ENCODE results near the gene EDA2R. TPM values are rescaled to one million over a fixed set of nuclear protein-coding genes. Genes with fewer than 3 reads are reported as not detected.

Gene EDA2R
- total and polyA plus RNA-seq, 2 donors from 2014 or later: 0.71 to 2.5 TPM

DNA sequence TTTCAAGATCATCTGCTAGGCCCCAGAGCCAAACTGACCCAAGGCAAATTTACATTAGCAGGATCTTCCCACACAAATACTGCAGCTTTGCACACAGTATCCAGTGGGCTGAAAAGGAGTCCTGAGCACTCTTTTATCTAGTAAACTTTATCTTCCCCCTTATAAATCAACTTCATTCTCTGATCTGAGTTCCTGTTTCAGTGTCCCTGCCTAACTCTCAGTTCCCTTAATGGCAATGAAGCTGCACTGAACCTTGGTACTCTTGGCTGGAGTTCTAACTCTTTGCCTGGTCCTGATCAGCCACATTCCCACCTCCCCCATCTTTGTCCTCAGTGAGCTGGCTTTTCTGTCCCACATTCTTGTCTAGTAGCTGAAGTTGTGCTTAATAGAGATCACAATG lies 37.4 kb downstream of the EDA2R start:
- DNase-seq: no peak
- H3K9me3 ChIP-seq (ENCODE audit: control insufficient read depth in 2 of 3, insufficient read depth in 1 of 3, low read length in 3 of 3): no peaks in the 10 kb centered on the region
- no peaks in the 10 kb centered on the region for H3K27me3 ChIP-seq (ENCODE audit: control insufficient read depth, insufficient read depth, low read length)
- H3K4me1 ChIP-seq (ENCODE audit: control insufficient read depth in 2 of 3, insufficient read depth in 2 of 3, low read depth in 1 of 3, low read length in 3 of 3): no peaks in the 10 kb centered on the region
- no peak overlapping the region for H3K27ac ChIP-seq (ENCODE audit: low read depth in 2 of 2, low read length in 2 of 2)
- FAIRE-seq: no peak
- H3K36me3 ChIP-seq (ENCODE audit: control insufficient read depth in 2 of 3, insufficient read depth in 3 of 3, low read length in 3 of 3): no peaks in the 10 kb centered on the region
- H3K9ac ChIP-seq (ENCODE audit: low read length in 3 of 3): no peak overlapping the region
- TF ChIP-seq, protein P1, sequence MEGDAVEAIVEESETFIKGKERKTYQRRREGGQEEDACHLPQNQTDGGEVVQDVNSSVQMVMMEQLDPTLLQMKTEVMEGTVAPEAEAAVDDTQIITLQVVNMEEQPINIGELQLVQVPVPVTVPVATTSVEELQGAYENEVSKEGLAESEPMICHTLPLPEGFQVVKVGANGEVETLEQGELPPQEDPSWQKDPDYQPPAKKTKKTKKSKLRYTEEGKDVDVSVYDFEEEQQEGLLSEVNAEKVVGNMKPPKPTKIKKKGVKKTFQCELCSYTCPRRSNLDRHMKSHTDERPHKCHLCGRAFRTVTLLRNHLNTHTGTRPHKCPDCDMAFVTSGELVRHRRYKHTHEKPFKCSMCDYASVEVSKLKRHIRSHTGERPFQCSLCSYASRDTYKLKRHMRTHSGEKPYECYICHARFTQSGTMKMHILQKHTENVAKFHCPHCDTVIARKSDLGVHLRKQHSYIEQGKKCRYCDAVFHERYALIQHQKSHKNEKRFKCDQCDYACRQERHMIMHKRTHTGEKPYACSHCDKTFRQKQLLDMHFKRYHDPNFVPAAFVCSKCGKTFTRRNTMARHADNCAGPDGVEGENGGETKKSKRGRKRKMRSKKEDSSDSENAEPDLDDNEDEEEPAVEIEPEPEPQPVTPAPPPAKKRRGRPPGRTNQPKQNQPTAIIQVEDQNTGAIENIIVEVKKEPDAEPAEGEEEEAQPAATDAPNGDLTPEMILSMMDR (IDR thresholded peaks at IDR 0.05; ENCODE audit: borderline replicate concordance, extremely low read depth, insufficient read depth): no peak
- intact Hi-C loops (cut with DNase I): no loop called here
- H3K4me3 ChIP-seq (ENCODE audit: low read length in 3 of 3): no peak overlapping the region

DNA sequence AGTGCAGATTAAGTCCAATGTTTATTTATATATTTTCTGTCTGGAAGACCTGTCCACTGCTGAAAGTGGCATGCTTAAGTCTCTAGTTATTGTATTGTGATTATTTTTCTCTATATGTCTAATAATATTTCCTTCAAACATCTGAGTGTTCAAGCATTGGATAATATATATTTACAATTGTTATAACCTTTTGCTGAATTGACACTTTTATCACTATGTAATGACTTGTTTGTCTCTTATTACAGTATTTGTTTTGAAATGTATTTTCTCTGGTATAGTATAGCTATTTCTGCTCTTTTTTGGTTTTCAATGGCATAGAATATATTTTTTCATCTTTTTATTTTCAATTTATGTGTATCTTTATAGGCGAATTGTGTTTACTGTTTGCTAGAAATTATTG lies 59.7 kb downstream of the EDA2R start:
- DNase-seq (no peak), FAIRE-seq (no peak)
- Histone ChIP-seq H3K27ac (ENCODE audit: low read depth in 2 of 2, low read length in 2 of 2) (no peak overlapping the region), H3K27me3 (ENCODE audit: control insufficient read depth, insufficient read depth, low read length) (no peaks in the 10 kb centered on the region), H3K4me3 (ENCODE audit: low read length in 3 of 3) (no peak overlapping the region), H3K9ac (ENCODE audit: low read length in 3 of 3) (no peak overlapping the region), H3K4me1 (ENCODE audit: control insufficient read depth in 2 of 3, insufficient read depth in 2 of 3, low read depth in 1 of 3, low read length in 3 of 3) (no peaks in the 10 kb centered on the region), H3K36me3 (ENCODE audit: control insufficient read depth in 2 of 3, insufficient read depth in 3 of 3, low read length in 3 of 3) (no peaks in the 10 kb centered on the region), H3K9me3 (ENCODE audit: control insufficient read depth in 2 of 3, insufficient read depth in 1 of 3, low read length in 3 of 3) (no peaks in the 10 kb centered on the region)
- TF ChIP-seq, protein P1 (IDR thresholded peaks at IDR 0.05; ENCODE audit: borderline replicate concordance, extremely low read depth, insufficient read depth): no peak
- intact Hi-C loops (cut with DNase I): no loop called here

DNA sequence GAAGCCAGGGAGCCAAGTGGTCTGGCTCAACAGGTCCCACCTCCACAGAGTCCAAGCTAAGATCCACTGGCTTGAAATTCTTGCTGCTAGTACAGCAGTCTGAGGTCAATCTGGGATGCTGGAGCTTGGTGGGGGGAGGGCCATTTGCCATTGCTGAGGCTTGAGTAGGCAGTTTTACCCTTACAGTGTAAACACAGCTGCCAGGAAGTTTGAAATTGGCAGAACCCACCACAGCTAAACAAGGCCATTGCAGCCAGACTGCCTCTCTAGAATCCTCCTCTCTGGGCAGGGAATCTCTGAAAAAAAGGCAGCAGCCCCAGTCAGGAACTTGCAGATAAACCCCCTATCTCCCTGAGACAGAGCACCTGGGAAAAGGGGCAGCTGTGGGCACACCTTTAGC lies 84.9 kb downstream of the EDA2R start:
- H3K9ac ChIP-seq (ENCODE audit: low read length in 3 of 3): no peak overlapping the region
- DNase-seq: no peak
- no peaks in the 10 kb centered on the region for H3K9me3 ChIP-seq (ENCODE audit: control insufficient read depth in 2 of 3, insufficient read depth in 1 of 3, low read length in 3 of 3)
- TF ChIP-seq, protein P1 (IDR thresholded peaks at IDR 0.05; ENCODE audit: borderline replicate concordance, extremely low read depth, insufficient read depth): no peak
- intact Hi-C loops (cut with DNase I): no loop called here
- no peaks in the 10 kb centered on the region for H3K27me3 ChIP-seq (ENCODE audit: control insufficient read depth, insufficient read depth, low read length)
- no peaks in the 10 kb centered on the region for H3K36me3 ChIP-seq (ENCODE audit: control insufficient read depth in 2 of 3, insufficient read depth in 3 of 3, low read length in 3 of 3)
- no peak for FAIRE-seq
- H3K4me1 ChIP-seq (ENCODE audit: control insufficient read depth in 2 of 3, insufficient read depth in 2 of 3, low read depth in 1 of 3, low read length in 3 of 3): no peaks in the 10 kb centered on the region
- no peak overlapping the region for H3K27ac ChIP-seq (ENCODE audit: low read depth in 2 of 2, low read length in 2 of 2)
- H3K4me3 ChIP-seq (ENCODE audit: low read length in 3 of 3): no peak overlapping the region

DNA sequence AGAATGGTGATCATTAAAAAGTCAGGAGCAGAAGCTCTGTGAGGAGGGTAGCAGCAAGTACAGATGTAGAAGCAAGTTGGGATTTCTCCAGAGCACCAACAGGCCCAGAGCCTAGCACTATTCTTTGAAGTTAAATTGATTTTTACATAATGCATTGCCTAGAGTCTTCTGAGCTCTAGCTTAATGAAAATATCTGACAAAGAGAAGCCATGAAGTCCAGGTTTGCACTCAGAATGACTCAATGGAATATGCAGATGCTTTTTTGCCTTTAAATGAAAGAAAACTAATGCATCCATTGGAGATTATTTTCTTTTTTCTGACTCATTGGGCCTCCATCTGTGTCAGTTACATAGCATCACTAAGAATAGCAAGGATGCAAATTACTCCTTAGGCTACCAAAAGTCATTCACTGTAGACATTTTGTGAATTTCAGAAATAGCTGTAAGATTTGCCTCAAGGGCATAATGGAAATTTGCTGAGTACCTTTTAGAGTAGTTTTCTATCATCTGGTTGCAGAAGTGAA lies 91.0 kb downstream of the EDA2R start:
- FAIRE-seq (no peak), DNase-seq (no peak)
- TF ChIP-seq, protein P1 (IDR thresholded peaks at IDR 0.05; ENCODE audit: borderline replicate concordance, extremely low read depth, insufficient read depth): no peak
- Histone ChIP-seq H3K4me3 (ENCODE audit: low read length in 3 of 3) (no peak overlapping the region), H3K4me1 (ENCODE audit: control insufficient read depth in 2 of 3, insufficient read depth in 2 of 3, low read depth in 1 of 3, low read length in 3 of 3) (no peaks in the 10 kb centered on the region), H3K27me3 (ENCODE audit: control insufficient read depth, insufficient read depth, low read length) (no peaks in the 10 kb centered on the region), H3K9ac (ENCODE audit: low read length in 3 of 3) (no peak overlapping the region), H3K36me3 (ENCODE audit: control insufficient read depth in 2 of 3, insufficient read depth in 3 of 3, low read length in 3 of 3) (no peaks in the 10 kb centered on the region), H3K27ac (ENCODE audit: low read depth in 2 of 2, low read length in 2 of 2) (no peak overlapping the region), H3K9me3 (ENCODE audit: control insufficient read depth in 2 of 3, insufficient read depth in 1 of 3, low read length in 3 of 3) (no peaks in the 10 kb centered on the region)
- intact Hi-C loops (cut with DNase I): no loop called here

All from kidney (tissue), 14 donors.